Central memory CD8-positive, alpha-beta T cell (primary cell): ENCODE measurements around the gene RASA4B.
"Not testable (repeated sequence)": the region's sequence is repeated elsewhere in the genome, so short reads cannot be mapped to it uniquely, and the experiment has no call there.

Experiments
- ATAC-seq: fragments of 150-1000 bp; cut with Tn5 transposase; replicated peaks from 2 replicates; pipeline ENCODE4 v1.10.0; 2022; ENCODE audit warnings: mild to moderate bottlenecking, moderate FRiP score, moderate number of reproducible peaks; ENCODE audit not compliant: poor library complexity, severe bottlenecking; ENCODE audit errors: extremely low read depth
- DNase-seq, 2 donors: peaks; one replicate each; pipeline ENCODE4 v3.0.0; 2021; ENCODE audit warnings: low spot score in 2 of 2
- H3K27ac Mint-ChIP-seq: one replicate; pipeline ENCODE4 v1.8.0; 2022; ENCODE audit warnings: low read depth, mild to moderate bottlenecking, moderate library complexity, mixed read lengths
- H3K27me3 Mint-ChIP-seq: one replicate; pipeline ENCODE4 v1.8.0; 2022; ENCODE audit warnings: mixed read lengths
- H3K36me3 Mint-ChIP-seq: one replicate; pipeline ENCODE4 v1.8.0; 2022; ENCODE audit warnings: mild to moderate bottlenecking, moderate library complexity, mixed read lengths; ENCODE audit not compliant: insufficient read depth
- H3K4me1 Mint-ChIP-seq: one replicate; pipeline ENCODE4 v1.8.0; 2022; ENCODE audit warnings: mixed read lengths
- H3K4me3 Mint-ChIP-seq: one replicate; pipeline ENCODE4 v1.8.0; 2022; ENCODE audit warnings: mild to moderate bottlenecking, moderate library complexity, mixed read lengths
- H3K9me3 Mint-ChIP-seq: one replicate; pipeline ENCODE4 v1.8.0; 2022; ENCODE audit warnings: mixed read lengths

Gene RASA4B

GRCh38 chr7:102527822-102528793, 10.5 kb upstream of the RASA4B start:
- not testable (repeated sequence) for H3K9me3 Mint-ChIP-seq, H3K27ac Mint-ChIP-seq, DNase-seq, H3K4me1 Mint-ChIP-seq, H3K4me3 Mint-ChIP-seq, ATAC-seq, H3K36me3 Mint-ChIP-seq, H3K27me3 Mint-ChIP-seq

GRCh38 chr7:102527182-102527581, 9.6 kb upstream of the RASA4B start:
- ATAC-seq, H3K36me3 Mint-ChIP-seq, H3K27me3 Mint-ChIP-seq, DNase-seq, H3K4me3 Mint-ChIP-seq, H3K4me1 Mint-ChIP-seq, H3K27ac Mint-ChIP-seq, H3K9me3 Mint-ChIP-seq: not testable (repeated sequence)

GRCh38 chr7:102524803-102525202, 7.2 kb upstream of the RASA4B start:
- not testable (repeated sequence) for H3K9me3 Mint-ChIP-seq, DNase-seq, ATAC-seq, H3K4me1 Mint-ChIP-seq, H3K27me3 Mint-ChIP-seq, H3K36me3 Mint-ChIP-seq, H3K4me3 Mint-ChIP-seq, H3K27ac Mint-ChIP-seq

GRCh38 chr7:102520797-102521196, 3.2 kb upstream of the RASA4B start:
- H3K36me3 Mint-ChIP-seq, H3K9me3 Mint-ChIP-seq, H3K4me1 Mint-ChIP-seq, H3K27me3 Mint-ChIP-seq, ATAC-seq, DNase-seq, H3K4me3 Mint-ChIP-seq, H3K27ac Mint-ChIP-seq: not testable (repeated sequence)

- ATAC-seq = peak; percentile 3
Measured at GRCh38 chr7:102516951-102517350, 626 bp downstream of the RASA4B start.

GRCh38 chr7:102515889-102516288, 1.7 kb downstream of the RASA4B start:
- not testable (repeated sequence) for H3K9me3 Mint-ChIP-seq, H3K27ac Mint-ChIP-seq, H3K27me3 Mint-ChIP-seq, H3K4me3 Mint-ChIP-seq, H3K4me1 Mint-ChIP-seq, DNase-seq, H3K36me3 Mint-ChIP-seq, ATAC-seq

More at GRCh38 chr7:102516951-102517350, 626 bp downstream of the RASA4B start:
- H3K4me1 Mint-ChIP-seq, H3K27ac Mint-ChIP-seq, H3K36me3 Mint-ChIP-seq, H3K27me3 Mint-ChIP-seq, DNase-seq, H3K9me3 Mint-ChIP-seq, H3K4me3 Mint-ChIP-seq: not testable (repeated sequence)

GRCh38 chr7:102514881-102515721, 2.5 kb downstream of the RASA4B start:
- H3K9me3 Mint-ChIP-seq, H3K4me3 Mint-ChIP-seq, DNase-seq, H3K27ac Mint-ChIP-seq, ATAC-seq, H3K36me3 Mint-ChIP-seq, H3K27me3 Mint-ChIP-seq, H3K4me1 Mint-ChIP-seq: not testable (repeated sequence)

- Mint-ChIP-seq H3K4me3 (peak overlapping the region; percentile 23), H3K27ac (peak overlapping the region; percentile 19)
- peak in 1 of 2 donors; percentile 12 for DNase-seq
Measured at GRCh38 chr7:102512642-102513221, 4.8 kb downstream of the RASA4B start.

GRCh38 chr7:102511860-102512522, 5.6 kb downstream of the RASA4B start:
- not testable (repeated sequence) for H3K4me1 Mint-ChIP-seq, H3K36me3 Mint-ChIP-seq, H3K27ac Mint-ChIP-seq, H3K27me3 Mint-ChIP-seq, DNase-seq, H3K9me3 Mint-ChIP-seq
- peak; percentile 57 for ATAC-seq
- H3K4me3 Mint-ChIP-seq = peak overlapping the region; percentile 23

More at GRCh38 chr7:102512642-102513221, 4.8 kb downstream of the RASA4B start:
- not testable (repeated sequence) for H3K4me1 Mint-ChIP-seq, ATAC-seq, H3K9me3 Mint-ChIP-seq, H3K36me3 Mint-ChIP-seq, H3K27me3 Mint-ChIP-seq

- ATAC-seq, H3K27ac Mint-ChIP-seq, H3K4me3 Mint-ChIP-seq, H3K27me3 Mint-ChIP-seq, H3K36me3 Mint-ChIP-seq, H3K4me1 Mint-ChIP-seq, H3K9me3 Mint-ChIP-seq: not testable (repeated sequence)
- DNase-seq = peak in 1 of 2 donors; percentile 8
Measured at GRCh38 chr7:102510575-102510974, 7.0 kb downstream of the RASA4B start.

GRCh38 chr7:102507410-102508088, 10.0 kb downstream of the RASA4B start:
- not testable (repeated sequence) for H3K4me1 Mint-ChIP-seq, ATAC-seq, H3K27ac Mint-ChIP-seq, H3K27me3 Mint-ChIP-seq, DNase-seq, H3K36me3 Mint-ChIP-seq, H3K9me3 Mint-ChIP-seq, H3K4me3 Mint-ChIP-seq
